ENCODE measurements around the gene DCPS.
"Not testable (repeated sequence)": the region's sequence is repeated elsewhere in the genome, so short reads cannot be mapped to it uniquely, and the experiment has no call there.

The DCPS gene

DNA sequence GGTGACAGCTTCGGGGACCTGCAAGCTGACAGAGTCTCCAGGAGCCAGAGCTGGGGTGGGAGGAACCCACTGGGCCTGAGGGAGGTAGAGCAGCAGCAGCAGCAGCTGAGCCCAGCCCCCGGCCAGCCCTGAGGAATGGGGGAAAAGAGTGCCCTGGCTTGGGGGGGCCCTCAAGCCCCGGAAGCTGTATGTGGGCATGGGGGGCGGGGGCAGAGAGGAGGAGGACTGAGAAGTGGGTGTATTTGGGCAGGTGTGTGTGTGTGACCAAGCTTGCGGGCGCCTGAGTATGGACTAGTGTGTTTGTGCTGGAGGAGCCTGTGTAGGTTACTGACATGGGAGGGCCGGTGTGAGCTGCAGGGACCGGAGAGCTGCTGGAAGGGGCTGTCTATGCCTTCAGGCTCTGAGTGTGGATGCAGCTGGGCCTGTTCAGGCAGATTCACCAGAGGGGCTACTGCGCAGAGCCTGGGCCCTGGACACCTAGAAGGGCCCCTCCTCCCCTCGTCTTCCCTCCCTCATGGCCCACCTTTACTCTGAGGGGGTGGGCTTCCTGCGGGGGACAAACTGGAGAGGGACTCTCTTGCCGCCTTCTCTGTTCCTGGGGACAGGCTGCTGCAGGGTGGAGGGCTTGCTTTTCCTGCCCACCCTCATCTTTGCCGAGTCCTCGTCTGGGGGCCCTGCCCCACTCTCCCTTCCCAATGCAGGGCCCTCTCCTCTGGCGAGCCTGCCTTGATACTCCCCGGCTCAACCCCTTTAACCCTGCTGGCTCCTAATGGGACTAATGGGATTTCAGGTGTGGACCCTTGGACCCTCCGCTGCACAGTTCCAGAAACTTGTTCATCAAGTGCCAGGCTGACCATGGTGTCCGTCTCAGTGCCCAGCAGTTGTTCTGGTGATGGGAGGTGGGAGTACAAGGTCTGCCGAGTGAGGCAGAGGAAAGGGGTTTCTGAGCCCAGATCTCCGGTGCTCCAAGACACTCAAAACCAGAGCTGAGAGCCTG, 79.8 kb downstream of the DCPS start:
- POLR2A ChIA-PET, result no interaction called here
- DNase-seq (ENCODE audit: low read depth, low spot score), result no peak
- no peak overlapping the region for H3K4me3 ChIP-seq (ENCODE audit: low read depth, low read length)
- TF ChIP-seq, protein P1, sequence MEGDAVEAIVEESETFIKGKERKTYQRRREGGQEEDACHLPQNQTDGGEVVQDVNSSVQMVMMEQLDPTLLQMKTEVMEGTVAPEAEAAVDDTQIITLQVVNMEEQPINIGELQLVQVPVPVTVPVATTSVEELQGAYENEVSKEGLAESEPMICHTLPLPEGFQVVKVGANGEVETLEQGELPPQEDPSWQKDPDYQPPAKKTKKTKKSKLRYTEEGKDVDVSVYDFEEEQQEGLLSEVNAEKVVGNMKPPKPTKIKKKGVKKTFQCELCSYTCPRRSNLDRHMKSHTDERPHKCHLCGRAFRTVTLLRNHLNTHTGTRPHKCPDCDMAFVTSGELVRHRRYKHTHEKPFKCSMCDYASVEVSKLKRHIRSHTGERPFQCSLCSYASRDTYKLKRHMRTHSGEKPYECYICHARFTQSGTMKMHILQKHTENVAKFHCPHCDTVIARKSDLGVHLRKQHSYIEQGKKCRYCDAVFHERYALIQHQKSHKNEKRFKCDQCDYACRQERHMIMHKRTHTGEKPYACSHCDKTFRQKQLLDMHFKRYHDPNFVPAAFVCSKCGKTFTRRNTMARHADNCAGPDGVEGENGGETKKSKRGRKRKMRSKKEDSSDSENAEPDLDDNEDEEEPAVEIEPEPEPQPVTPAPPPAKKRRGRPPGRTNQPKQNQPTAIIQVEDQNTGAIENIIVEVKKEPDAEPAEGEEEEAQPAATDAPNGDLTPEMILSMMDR (IDR thresholded peaks at IDR 0.05; ENCODE audit: insufficient read depth, low read length, missing control alignments), result no peak
- CTCF ChIA-PET, result no interaction called here

- TF ChIP-seq, protein P1 (IDR thresholded peaks at IDR 0.05; ENCODE audit: insufficient read depth, low read length, missing control alignments), result no peak
- POLR2A ChIA-PET, result no interaction called here
- no peak overlapping the region for H3K4me3 ChIP-seq (ENCODE audit: low read depth, low read length)
- DNase-seq (ENCODE audit: low read depth, low spot score), result no peak
- CTCF ChIA-PET, result no interaction called here
These were observed 80.7 kb downstream of the DCPS start for GRCh38 chr11:126384449-126385070.

DNA sequence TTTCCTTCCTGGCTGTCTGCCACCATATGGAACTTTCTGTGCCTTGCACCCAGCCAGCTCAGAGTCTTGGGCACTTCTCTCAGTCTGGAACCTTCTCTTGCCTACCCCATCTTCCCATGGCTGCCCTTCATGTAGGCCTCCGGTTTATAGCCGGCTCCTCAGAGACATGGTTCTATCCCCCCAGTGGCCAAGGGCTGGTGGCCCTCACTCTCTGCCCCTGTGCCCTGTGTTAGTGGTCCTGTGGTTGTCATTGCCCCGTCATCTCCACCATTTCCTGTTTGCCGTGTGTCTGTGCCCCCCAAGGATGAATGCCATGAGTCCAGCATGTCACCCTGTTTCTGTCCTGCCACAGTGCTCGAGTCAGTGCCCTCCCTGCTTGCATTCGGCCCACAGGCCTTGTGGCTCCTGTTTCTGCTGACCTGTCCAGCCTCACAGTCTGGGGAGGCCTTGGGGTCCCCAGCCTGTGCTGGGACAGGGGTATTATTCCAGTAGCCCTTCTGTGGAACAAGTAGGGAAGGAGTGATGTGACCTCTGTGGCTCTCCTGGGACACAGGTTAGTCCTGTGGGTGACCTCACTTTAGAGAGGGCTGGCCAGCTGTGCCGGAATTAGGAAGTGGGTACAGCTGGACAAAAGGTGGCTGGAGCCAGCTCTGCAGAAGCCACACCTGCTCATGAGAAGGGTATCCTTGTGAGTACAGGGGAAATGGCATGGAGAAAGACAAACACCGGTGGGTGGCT, 82.3 kb downstream of the DCPS start:
- TF ChIP-seq, protein P1 (IDR thresholded peaks at IDR 0.05; ENCODE audit: insufficient read depth, low read length, missing control alignments), result no peak
- CTCF ChIA-PET, result interaction anchor here (0.7 kb wide), 1 partner anchor 604 kb away, joined by 3 read pairs; no protein-coding TSS in a partner anchor
- H3K4me3 ChIP-seq (ENCODE audit: low read depth, low read length), result no peak overlapping the region
- DNase-seq (ENCODE audit: low read depth, low spot score), result no peak
- POLR2A ChIA-PET, result no interaction called here

GRCh38 chr11:126386729-126387071, 82.8 kb downstream of the DCPS start:
- DNase-seq (ENCODE audit: low read depth, low spot score); H3K4me3 ChIP-seq (ENCODE audit: low read depth, low read length); POLR2A ChIA-PET; CTCF ChIA-PET: not testable (repeated sequence)

- TF ChIP-seq, protein P1 (IDR thresholded peaks at IDR 0.05; ENCODE audit: insufficient read depth, low read length, missing control alignments), result no peak
- no peak for DNase-seq (ENCODE audit: low read depth, low spot score)
- ChIA-PET CTCF (interaction anchor here (1.2 kb wide), 1 partner anchor 77 kb away, joined by 3 read pairs; no protein-coding TSS in a partner anchor), POLR2A (no interaction called here)
- no peak overlapping the region for H3K4me3 ChIP-seq (ENCODE audit: low read depth, low read length)
These were observed 84.0 kb downstream of the DCPS start for GRCh38 chr11:126387857-126388256.

GRCh38 chr11:126390272-126390867, 86.5 kb downstream of the DCPS start:
- CTCF ChIA-PET, result no interaction called here
- no peak for DNase-seq (ENCODE audit: low read depth, low spot score)
- TF ChIP-seq, protein P1 (IDR thresholded peaks at IDR 0.05; ENCODE audit: insufficient read depth, low read length, missing control alignments), result no peak
- H3K4me3 ChIP-seq (ENCODE audit: low read depth, low read length), result no peak overlapping the region
- POLR2A ChIA-PET, result no interaction called here

Measured in AG04449 (cell line).